ENCODE data around the gene NFKBIE. TPM values are rescaled to one million over a fixed set of nuclear protein-coding genes. Genes with fewer than 3 reads are reported as not detected.

Gene NFKBIE
- total and polyA plus RNA-seq, 4 experiments from 2014 or later: 8.0 to 15.0 (median 10.5) TPM

DNA sequence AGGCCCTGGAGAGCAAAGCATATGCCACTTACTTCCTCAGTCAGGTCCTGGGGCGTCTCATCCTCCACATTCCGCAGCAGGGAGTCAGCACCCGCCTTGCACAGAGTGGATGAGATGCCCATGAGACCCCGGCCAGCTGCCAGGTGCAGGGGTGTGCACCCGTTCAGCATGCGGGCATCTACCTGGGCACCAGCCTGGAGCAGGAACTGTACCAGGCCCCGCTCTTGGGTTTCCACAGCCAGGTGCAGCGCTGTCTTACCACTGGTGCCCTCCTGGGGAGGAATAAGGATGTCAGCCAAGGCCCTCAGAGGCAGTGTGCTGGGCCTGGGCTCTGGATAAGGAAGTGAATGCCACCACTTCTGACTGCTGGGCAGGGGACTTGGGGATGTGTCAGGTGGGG lies 5.3 kb downstream of the NFKBIE start:
- H3K4me1 Mint-ChIP-seq: peaks cover 39 to 67% (median 59%) of the 10 kb centered on the region in 4 donors
- ChIA-PET CTCF (ENCODE audit: partially characterized antibody) (no interaction called here), POLR2A (ENCODE audit: partially characterized antibody) (interaction anchor here (5.9 kb wide), 1 partner anchor 13 kb away, joined by 217 read pairs; the partner anchor contains the start of gene HSP90AB1)
- no peak for DNase-seq
- no peak overlapping the region for H3K4me3 Mint-ChIP-seq
- peak overlapping the region in 1 of 7 donors; percentile 80 for H3K27ac Mint-ChIP-seq
- intact Hi-C loops (cut with micrococcal nuclease): no loop called here
- no peaks in the 10 kb centered on the region for H3K27me3 ChIP-seq (ENCODE audit: insufficient read depth, low read length)
- peaks cover 30% of the 10 kb centered on the region for H3K36me3 ChIP-seq (ENCODE audit: insufficient read depth, low read length)
- no peak overlapping the region for H3K27ac ChIP-seq (ENCODE audit: low read depth, low read length)
- peaks cover 8 to 55% of the 10 kb centered on the region in 2 donors for H3K36me3 Mint-ChIP-seq
- H3K9me3 Mint-ChIP-seq: peaks cover 0 to 5% (median 0%) of the 10 kb centered on the region in 8 donors
- H3K4me3 ChIP-seq (ENCODE audit: low read length in 2 of 2): no peak overlapping the region
- no peaks in the 10 kb centered on the region for H3K27me3 Mint-ChIP-seq
- peaks cover 65% of the 10 kb centered on the region for H3K4me1 ChIP-seq (ENCODE audit: insufficient read depth, low read length)
- H3K9me3 ChIP-seq (ENCODE audit: control insufficient read depth in 1 of 2, low read length in 2 of 2): no peaks in the 10 kb centered on the region

DNA sequence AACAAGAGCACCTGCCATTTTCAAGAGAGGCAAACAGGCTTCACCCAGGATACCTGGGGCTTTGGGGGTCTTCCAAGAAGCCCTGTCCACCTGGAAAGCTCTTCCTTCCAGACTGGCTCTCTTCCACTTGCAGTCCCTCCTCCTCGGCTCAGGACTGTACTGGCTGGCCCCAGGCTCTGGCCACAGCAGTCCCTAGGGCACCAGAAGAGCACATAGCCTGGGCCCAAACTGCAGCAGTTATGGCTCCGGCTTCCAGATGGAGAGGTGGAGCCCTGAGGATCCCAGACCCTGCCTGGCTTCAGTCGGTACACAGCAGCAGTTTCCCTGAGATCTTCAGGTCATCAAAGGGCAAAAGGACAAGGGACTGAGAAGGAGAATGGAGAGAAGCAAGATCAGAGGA lies 6.4 kb downstream of the NFKBIE start:
- Histone ChIP-seq H3K27ac (ENCODE audit: low read depth, low read length) (no peak overlapping the region), H3K27me3 (ENCODE audit: insufficient read depth, low read length) (no peaks in the 10 kb centered on the region), H3K4me1 (ENCODE audit: insufficient read depth, low read length) (peaks cover 58% of the 10 kb centered on the region), H3K9me3 (ENCODE audit: control insufficient read depth in 1 of 2, low read length in 2 of 2) (no peaks in the 10 kb centered on the region), H3K36me3 (ENCODE audit: insufficient read depth, low read length) (peaks cover 40% of the 10 kb centered on the region), H3K4me3 (ENCODE audit: low read length in 2 of 2) (no peak overlapping the region)
- H3K36me3 Mint-ChIP-seq: peaks cover 8 to 55% of the 10 kb centered on the region in 2 donors
- ChIA-PET POLR2A (ENCODE audit: partially characterized antibody) (interaction anchor here (5.9 kb wide), 1 partner anchor 12 kb away, joined by 217 read pairs; the partner anchor contains the start of gene HSP90AB1), CTCF (ENCODE audit: partially characterized antibody) (interaction anchor here (0.7 to 8.8 kb wide), 2 partner anchors 9 to 127 kb away, joined by 3 to 82 read pairs; partner anchors contain the start of genes NFKBIE and TMEM151B)
- no peaks in the 10 kb centered on the region for H3K27me3 Mint-ChIP-seq
- peaks cover 0 to 5% (median 0%) of the 10 kb centered on the region in 8 donors for H3K9me3 Mint-ChIP-seq
- intact Hi-C loops (cut with micrococcal nuclease): no loop called here
- H3K4me3 Mint-ChIP-seq: peak overlapping the region in 5 of 8 donors; percentile 8 to 93 (median 86)
- H3K27ac Mint-ChIP-seq: peak overlapping the region; percentile 31 to 97 (median 80)
- DNase-seq: no peak
- H3K4me1 Mint-ChIP-seq: peaks cover 38 to 67% (median 56%) of the 10 kb centered on the region in 4 donors

DNA sequence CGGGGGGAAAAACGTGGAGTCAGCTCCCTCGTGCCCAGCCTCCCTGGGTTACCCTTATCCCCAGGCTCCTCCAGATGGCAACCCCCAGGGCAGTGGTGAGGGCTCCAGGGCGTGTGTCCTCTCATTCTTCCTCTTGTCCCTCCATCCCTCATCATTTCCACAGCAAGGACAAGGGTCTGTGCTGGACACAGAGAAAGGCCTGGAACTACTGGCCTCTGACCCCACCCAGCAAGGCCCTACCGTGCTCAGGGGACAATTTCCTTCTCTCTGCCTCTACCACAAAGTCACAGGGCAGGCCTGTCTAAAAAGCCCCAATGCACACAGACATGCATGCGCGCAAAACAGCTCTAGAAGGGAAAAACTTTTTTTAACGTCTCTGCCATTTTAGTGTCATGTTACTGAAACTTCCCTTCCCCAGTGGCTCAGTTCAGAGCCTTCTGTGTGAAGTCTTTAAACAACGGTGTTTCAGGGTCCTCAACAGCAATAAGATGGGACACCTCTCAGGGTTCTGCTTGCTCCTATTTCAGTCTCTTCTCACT lies 7.0 kb downstream of the NFKBIE start:
- H3K4me1 ChIP-seq (ENCODE audit: insufficient read depth, low read length): peaks cover 52% of the 10 kb centered on the region
- Mint-ChIP-seq H3K36me3 (peaks cover 12 to 58% of the 10 kb centered on the region in 2 donors), H3K4me1 (peaks cover 40 to 66% (median 55%) of the 10 kb centered on the region in 4 donors), H3K27ac (peak overlapping the region; percentile 79 to 97 (median 84)), H3K9me3 (peaks cover 0 to 5% (median 0%) of the 10 kb centered on the region in 8 donors), H3K27me3 (no peaks in the 10 kb centered on the region), H3K4me3 (peak overlapping the region; percentile 8 to 93 (median 86))
- intact Hi-C loops (cut with micrococcal nuclease): no loop called here
- ChIA-PET CTCF (ENCODE audit: partially characterized antibody) (interaction anchor here (0.6 to 8.8 kb wide), 3 partner anchors 9 to 126 kb away, joined by 3 to 82 read pairs (median 3); partner anchors contain the start of genes NFKBIE and TMEM151B), POLR2A (ENCODE audit: partially characterized antibody) (interaction anchor here (5.9 kb wide), 1 partner anchor 12 kb away, joined by 217 read pairs; the partner anchor contains the start of gene HSP90AB1)
- no peaks in the 10 kb centered on the region for H3K9me3 ChIP-seq (ENCODE audit: control insufficient read depth in 1 of 2, low read length in 2 of 2)
- DNase-seq: no peak
- H3K27me3 ChIP-seq (ENCODE audit: insufficient read depth, low read length): no peaks in the 10 kb centered on the region
- H3K36me3 ChIP-seq (ENCODE audit: insufficient read depth, low read length): peaks cover 45% of the 10 kb centered on the region
- H3K27ac ChIP-seq (ENCODE audit: low read depth, low read length): peak overlapping the region; percentile 82
- H3K4me3 ChIP-seq (ENCODE audit: low read length in 2 of 2): no peak overlapping the region

DNA sequence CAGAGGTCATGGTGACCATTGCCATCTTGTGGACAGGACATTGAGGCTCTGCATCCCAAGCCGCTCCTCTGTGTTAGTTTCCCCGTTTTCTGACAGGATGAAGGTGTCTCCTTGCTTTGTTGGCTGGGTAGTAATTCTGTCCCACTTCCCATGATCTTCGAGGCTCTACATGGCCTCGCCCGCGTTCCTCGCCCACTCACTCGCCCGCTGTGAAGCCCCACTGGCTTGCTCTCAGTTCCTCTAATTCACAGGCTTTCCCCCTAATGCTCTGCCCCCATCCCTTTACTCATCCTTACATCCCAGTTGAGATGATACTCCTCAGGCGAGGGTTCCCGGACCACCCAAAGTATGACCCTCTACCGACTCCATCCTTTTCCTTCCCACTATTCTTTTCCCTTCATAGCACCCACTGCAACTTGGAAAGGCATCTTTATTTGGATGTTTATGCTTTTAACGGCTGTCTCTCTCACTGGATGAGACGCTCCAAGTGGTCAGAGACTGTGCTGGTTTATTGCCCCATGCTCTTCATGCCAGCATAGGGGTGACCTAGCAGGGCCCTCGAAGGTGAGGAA lies 7.5 kb downstream of the NFKBIE start:
- Histone ChIP-seq H3K9me3 (ENCODE audit: control insufficient read depth in 1 of 2, low read length in 2 of 2) (no peaks in the 10 kb centered on the region), H3K4me1 (ENCODE audit: insufficient read depth, low read length) (peaks cover 47% of the 10 kb centered on the region), H3K36me3 (ENCODE audit: insufficient read depth, low read length) (peaks cover 51% of the 10 kb centered on the region), H3K4me3 (ENCODE audit: low read length in 2 of 2) (peak overlapping the region in 1 of 2 donors; percentile 63), H3K27me3 (ENCODE audit: insufficient read depth, low read length) (no peaks in the 10 kb centered on the region), H3K27ac (ENCODE audit: low read depth, low read length) (peak overlapping the region; percentile 82)
- peak overlapping the region; percentile 86 to 93 (median 87) for H3K4me3 Mint-ChIP-seq
- CTCF ChIA-PET (ENCODE audit: partially characterized antibody): interaction anchor here (0.6 to 8.8 kb wide), 6 partner anchors 10 to 50 kb away, joined by 3 to 82 read pairs (median 6); partner anchors contain the start of genes HSP90AB1, NFKBIE and TMEM151B
- intact Hi-C loops (cut with micrococcal nuclease): loop anchor here (1.0 to 2.0 kb wide), 4 partner anchors 7 to 86 kb away; partner anchors contain the start of genes HSP90AB1, NFKBIE and SLC29A1
- POLR2A ChIA-PET (ENCODE audit: partially characterized antibody): interaction anchor here (1.1 to 5.9 kb wide), 7 partner anchors 9 to 130 kb away, joined by 3 to 217 read pairs (median 9); partner anchors contain the start of genes AARS2, CDC5L, HSP90AB1 and NFKBIE
- no peaks in the 10 kb centered on the region for H3K27me3 Mint-ChIP-seq
- peaks cover 17 to 60% of the 10 kb centered on the region in 2 donors for H3K36me3 Mint-ChIP-seq
- H3K4me1 Mint-ChIP-seq: peaks cover 39 to 66% (median 54%) of the 10 kb centered on the region in 4 donors
- no peak for DNase-seq
- H3K27ac Mint-ChIP-seq: peak overlapping the region; percentile 80 to 97 (median 96)
- H3K9me3 Mint-ChIP-seq: peaks cover 0 to 5% (median 0%) of the 10 kb centered on the region in 8 donors

DNA sequence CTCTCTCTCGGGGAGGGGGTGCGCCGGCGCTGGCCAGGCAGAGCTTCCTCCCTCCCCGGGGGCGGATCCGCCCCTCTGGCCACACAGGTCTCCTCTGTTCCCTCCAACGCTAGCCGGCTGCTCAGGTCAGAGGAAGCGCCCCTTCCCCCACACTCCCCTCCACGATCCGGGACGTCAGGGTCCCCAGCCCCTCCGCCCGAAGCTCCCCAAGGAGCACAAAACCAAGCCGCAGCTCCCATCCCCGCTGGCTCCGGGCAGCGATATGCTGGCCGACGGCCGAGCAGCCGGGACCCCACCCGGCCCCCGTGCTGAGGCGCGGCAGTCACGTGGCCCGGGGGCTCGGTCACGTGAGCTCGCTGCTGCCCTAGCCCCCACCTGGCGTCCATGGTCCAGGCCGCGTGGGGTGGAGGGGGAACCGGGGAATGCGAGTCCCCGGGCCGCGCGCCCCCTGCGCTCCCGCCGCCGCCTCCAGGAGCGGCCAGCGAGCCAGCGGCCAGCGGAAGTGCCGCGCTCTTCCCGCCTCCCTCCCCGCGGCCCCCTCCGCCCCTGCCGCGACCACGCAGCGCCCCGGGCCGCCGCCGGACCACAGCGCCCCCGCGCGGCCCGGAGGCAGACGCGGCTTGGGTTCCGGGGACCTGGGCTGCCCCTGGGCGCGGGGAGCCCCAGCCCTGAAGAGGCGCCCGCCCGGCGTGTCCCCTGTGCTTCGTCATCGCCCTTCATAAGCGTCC lies 8.2 kb downstream of the NFKBIE start, which contains the start of gene SLC35B2:
SLC35B2 (minus strand) TSS at position 504 of the 728 bp plus-strand sequence; CDS start at position 386, 118 bp downstream.
- H3K9me3 Mint-ChIP-seq: peaks cover 0 to 5% (median 0%) of the 10 kb centered on the region in 8 donors
- H3K27ac Mint-ChIP-seq: peak within 1 kb of the TSS; percentile 80 to 97 (median 96)
- peak within 1 kb of the TSS; percentile 86 to 94 (median 89) for H3K4me3 Mint-ChIP-seq
- intact Hi-C loops (cut with micrococcal nuclease): loop anchor here (1.0 to 2.0 kb wide), 4 partner anchors 8 to 85 kb away; partner anchors contain the start of genes HSP90AB1, NFKBIE and SLC29A1
- H3K9me3 ChIP-seq (ENCODE audit: control insufficient read depth in 1 of 2, low read length in 2 of 2): no peaks in the 10 kb centered on the region
- H3K4me1 ChIP-seq (ENCODE audit: insufficient read depth, low read length): peaks cover 40% of the 10 kb centered on the region
- peak; percentile 57 to 81 (median 70) for DNase-seq
- H3K4me3 ChIP-seq (ENCODE audit: low read length in 2 of 2): peak within 1 kb of the TSS; percentile 63 to 73
- CTCF ChIA-PET (ENCODE audit: partially characterized antibody): interaction anchor here (0.6 to 8.8 kb wide), 14 partner anchors 10 to 168 kb away, joined by 3 to 82 read pairs (median 8); partner anchors contain the start of genes HSP90AB1, NFKBIE and TMEM151B
- H3K27ac ChIP-seq (ENCODE audit: low read depth, low read length): peak within 1 kb of the TSS; percentile 82
- H3K27me3 Mint-ChIP-seq: no peaks in the 10 kb centered on the region
- H3K36me3 Mint-ChIP-seq: peaks cover 22 to 59% of the 10 kb centered on the region in 2 donors
- POLR2A ChIA-PET (ENCODE audit: partially characterized antibody): interaction anchor here (0.9 to 5.9 kb wide), 12 partner anchors 9 to 1330 kb away, joined by 3 to 217 read pairs (median 6); partner anchors contain the start of genes AARS2, CDC5L, HSP90AB1 and NFKBIE
- H3K36me3 ChIP-seq (ENCODE audit: insufficient read depth, low read length): peaks cover 55% of the 10 kb centered on the region
- peaks cover 33 to 62% (median 49%) of the 10 kb centered on the region in 4 donors for H3K4me1 Mint-ChIP-seq
- H3K27me3 ChIP-seq (ENCODE audit: insufficient read depth, low read length): no peaks in the 10 kb centered on the region

DNA sequence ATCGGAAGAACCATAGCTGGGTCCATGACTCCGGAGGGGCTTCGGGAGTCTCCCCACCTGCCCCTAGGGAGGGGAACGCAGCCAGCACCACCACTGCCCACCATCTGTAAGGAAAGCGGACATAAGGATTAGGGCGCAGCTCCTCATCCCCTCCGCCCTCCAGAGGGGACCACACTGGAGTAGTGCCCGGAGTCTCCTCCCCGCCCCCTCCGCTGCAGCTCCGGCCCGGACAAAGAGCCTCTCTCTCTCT lies 8.7 kb downstream of the NFKBIE start:
- Mint-ChIP-seq H3K4me3 (peak overlapping the region; percentile 77 to 94 (median 88)), H3K27me3 (no peaks in the 10 kb centered on the region), H3K4me1 (peaks cover 36 to 64% (median 49%) of the 10 kb centered on the region in 4 donors), H3K9me3 (peaks cover 0 to 5% (median 0%) of the 10 kb centered on the region in 8 donors), H3K36me3 (peaks cover 26 to 64% of the 10 kb centered on the region in 2 donors), H3K27ac (peak overlapping the region; percentile 80 to 97 (median 91))
- H3K4me3 ChIP-seq (ENCODE audit: low read length in 2 of 2): peak overlapping the region; percentile 63 to 73
- intact Hi-C loops (cut with micrococcal nuclease): loop anchor here (1.0 to 2.0 kb wide), 4 partner anchors 9 to 84 kb away; partner anchors contain the start of genes HSP90AB1, NFKBIE and SLC29A1
- H3K27ac ChIP-seq (ENCODE audit: low read depth, low read length): peak overlapping the region; percentile 82
- CTCF ChIA-PET (ENCODE audit: partially characterized antibody): interaction anchor here (0.6 to 8.8 kb wide), 14 partner anchors 10 to 168 kb away, joined by 3 to 82 read pairs (median 8); partner anchors contain the start of genes HSP90AB1, NFKBIE and TMEM151B
- DNase-seq: no peak
- peaks cover 35% of the 10 kb centered on the region for H3K4me1 ChIP-seq (ENCODE audit: insufficient read depth, low read length)
- H3K9me3 ChIP-seq (ENCODE audit: control insufficient read depth in 1 of 2, low read length in 2 of 2): no peaks in the 10 kb centered on the region
- POLR2A ChIA-PET (ENCODE audit: partially characterized antibody): interaction anchor here (0.9 to 5.9 kb wide), 12 partner anchors 10 to 1330 kb away, joined by 3 to 217 read pairs (median 6); partner anchors contain the start of genes AARS2, CDC5L, HSP90AB1 and NFKBIE
- H3K27me3 ChIP-seq (ENCODE audit: insufficient read depth, low read length): no peaks in the 10 kb centered on the region
- peaks cover 60% of the 10 kb centered on the region for H3K36me3 ChIP-seq (ENCODE audit: insufficient read depth, low read length)

Measured in CD4-positive, alpha-beta memory T cell (primary cell).